Immature natural killer cell (primary cell): ENCODE results near the gene ENHO. TPM values are rescaled to one million over a fixed set of nuclear protein-coding genes. Genes with fewer than 3 reads are reported as not detected.
"Not testable (repeated sequence)": the region's sequence is repeated elsewhere in the genome, so short reads cannot be mapped to it uniquely, and the experiment has no call there.

ENCODE experiments used
- DNase-seq, 3 donors: peaks; one replicate each; pipeline ENCODE4 v3.0.0; 2022; ENCODE audit warnings: mixed read lengths in 1 of 3
- H3K27ac Mint-ChIP-seq, 6 donors: one replicate each; pipeline ENCODE4 v1.8.0; 2020; ENCODE audit warnings: mixed read lengths in 6 of 6, mild to moderate bottlenecking in 5 of 6, inconsistent platforms in 4 of 6, moderate library complexity in 3 of 6
- H3K27me3 Mint-ChIP-seq, 3 donors: one replicate each; pipeline ENCODE4 v1.8.0; 2020 to 2021; ENCODE audit warnings: low read depth in 3 of 3, mild to moderate bottlenecking in 3 of 3, mixed read lengths in 3 of 3, moderate library complexity in 3 of 3, inconsistent platforms in 1 of 3
- H3K36me3 Mint-ChIP-seq, 3 donors: one replicate each; pipeline ENCODE4 v1.8.0; 2020; ENCODE audit warnings: mixed read lengths in 3 of 3, inconsistent platforms in 2 of 3, mild to moderate bottlenecking in 2 of 3
- H3K4me1 Mint-ChIP-seq, 2 donors: one replicate each; pipeline ENCODE4 v1.8.0; 2020; ENCODE audit warnings: inconsistent platforms in 2 of 2, mild to moderate bottlenecking in 2 of 2, mixed read lengths in 2 of 2, moderate library complexity in 1 of 2
- H3K4me3 Mint-ChIP-seq, 5 donors: one replicate each; pipeline ENCODE4 v1.8.0; 2020; ENCODE audit warnings: mild to moderate bottlenecking in 5 of 5, mixed read lengths in 5 of 5, inconsistent platforms in 3 of 5, moderate library complexity in 3 of 5
- H3K9me3 Mint-ChIP-seq, 6 donors: one replicate each; pipeline ENCODE4 v1.8.0; 2020; ENCODE audit warnings: mild to moderate bottlenecking in 6 of 6, mixed read lengths in 6 of 6, inconsistent platforms in 4 of 6, moderate library complexity in 3 of 6
- polyA plus RNA-seq, 3 donors: library from polyadenylated mRNA; unstranded; fragments of 300-500 nt; fragmentation: Illumina TruSeq; gene quantifications; one replicate each; pipeline ENCODE4 v1.2.3, GENCODE V29; 2021

Gene ENHO
- polyA plus RNA-seq, 3 donors from 2014 or later: 1.00 to 11.3 (median 9.2) TPM

- DNase-seq: no peak
- no peak overlapping the region for H3K4me3 Mint-ChIP-seq
- H3K9me3 Mint-ChIP-seq: no peaks in the 10 kb centered on the region
- H3K27me3 Mint-ChIP-seq: peaks cover 3 to 6% (median 4%) of the 10 kb centered on the region in 3 donors
- no peak overlapping the region for H3K27ac Mint-ChIP-seq
- no peaks in the 10 kb centered on the region for H3K4me1 Mint-ChIP-seq
- no peaks in the 10 kb centered on the region for H3K36me3 Mint-ChIP-seq
These were observed 38.1 kb downstream of the ENHO start for GRCh38 chr9:34484678-34485077.

- not testable (repeated sequence) for DNase-seq, H3K27ac Mint-ChIP-seq, H3K9me3 Mint-ChIP-seq, H3K4me1 Mint-ChIP-seq, H3K36me3 Mint-ChIP-seq, H3K4me3 Mint-ChIP-seq, H3K27me3 Mint-ChIP-seq
These were observed 40.0 kb downstream of the ENHO start for GRCh38 chr9:34482746-34483145.

GRCh38 chr9:34481620-34482019 is 41.2 kb downstream of the ENHO start:
- H3K36me3 Mint-ChIP-seq, DNase-seq, H3K4me1 Mint-ChIP-seq, H3K27ac Mint-ChIP-seq, H3K9me3 Mint-ChIP-seq, H3K27me3 Mint-ChIP-seq, H3K4me3 Mint-ChIP-seq: not testable (repeated sequence)

- Mint-ChIP-seq H3K4me3 (no peak overlapping the region), H3K27me3 (peaks cover 1 to 8% (median 4%) of the 10 kb centered on the region in 3 donors), H3K9me3 (peaks cover 0 to 3% (median 0%) of the 10 kb centered on the region in 6 donors), H3K4me1 (no peaks in the 10 kb centered on the region), H3K27ac (no peak overlapping the region), H3K36me3 (peaks cover 0 to 2% (median 0%) of the 10 kb centered on the region in 3 donors)
- DNase-seq: no peak
These were observed 43.3 kb downstream of the ENHO start for GRCh38 chr9:34479431-34479866.

GRCh38 chr9:34477541-34477940 is 45.2 kb downstream of the ENHO start:
- no peak overlapping the region for H3K4me3 Mint-ChIP-seq
- no peaks in the 10 kb centered on the region for H3K4me1 Mint-ChIP-seq
- peaks cover 0 to 3% (median 0%) of the 10 kb centered on the region in 6 donors for H3K9me3 Mint-ChIP-seq
- DNase-seq: no peak
- no peak overlapping the region for H3K27ac Mint-ChIP-seq
- peaks cover 0 to 11% (median 6%) of the 10 kb centered on the region in 3 donors for H3K27me3 Mint-ChIP-seq
- H3K36me3 Mint-ChIP-seq: peaks cover 0 to 2% (median 0%) of the 10 kb centered on the region in 3 donors

- H3K9me3 Mint-ChIP-seq: peaks cover 0 to 3% (median 0%) of the 10 kb centered on the region in 6 donors
- H3K4me3 Mint-ChIP-seq: no peak overlapping the region
- H3K27me3 Mint-ChIP-seq: peaks cover 1 to 14% (median 10%) of the 10 kb centered on the region in 3 donors
- no peak for DNase-seq
- peaks cover 0 to 2% (median 0%) of the 10 kb centered on the region in 3 donors for H3K36me3 Mint-ChIP-seq
- H3K27ac Mint-ChIP-seq: no peak overlapping the region
- no peaks in the 10 kb centered on the region for H3K4me1 Mint-ChIP-seq
These were observed 47.7 kb downstream of the ENHO start for GRCh38 chr9:34475097-34475496.

Other genes with a start within 250 kb of the ENHO start
- under 1 TPM in 1 of 3 donors, not detected in 2; 0.25 TPM for gene KIF24, start 193.7 kb downstream of the ENHO start, polyA plus RNA-seq
- 10 to 100 TPM; 24.3 to 35.4 (median 27.6) TPM for gene NUDT2, start 193.4 kb downstream of the ENHO start, polyA plus RNA-seq
- gene MYORG, start 146.1 kb downstream of the ENHO start, polyA plus RNA-seq: under 1 TPM in 2 of 3 donors, not detected in 1; 0.30 to 0.69 TPM
- gene FAM219A, start 64.4 kb downstream of the ENHO start, polyA plus RNA-seq: 1 to 10 TPM in 2 of 3 donors, under 1 TPM in 1; 0.25 to 2.6 (median 1.6) TPM
- not detected for gene DNAI1, start 64.2 kb downstream of the ENHO start, polyA plus RNA-seq
- not detected for gene CNTFR, start 66.7 kb upstream of the ENHO start, polyA plus RNA-seq
- 10 to 100 TPM; 42.3 to 52.0 (median 43.4) TPM for gene RPP25L, start 89.1 kb upstream of the ENHO start, polyA plus RNA-seq
- 100 to 1,000 TPM; 201 to 315 (median 268) TPM for gene DCTN3, start 97.5 kb upstream of the ENHO start, polyA plus RNA-seq
- gene ARID3C, start 106.1 kb upstream of the ENHO start, polyA plus RNA-seq: not detected
- 100 to 1,000 TPM in 1 of 3 donors, 10 to 100 TPM in 2; 75.8 to 135 (median 85.2) TPM for gene SIGMAR1, start 114.8 kb upstream of the ENHO start, polyA plus RNA-seq
- 10 to 100 TPM; 43.7 to 61.2 (median 47.3) TPM for gene GALT, start 123.7 kb upstream of the ENHO start, polyA plus RNA-seq
- 10 to 100 TPM in 1 of 3 donors, 1 to 10 TPM in 2; 2.9 to 14.0 (median 5.0) TPM for gene IL11RA, start 129.2 kb upstream of the ENHO start, polyA plus RNA-seq
- gene CCL27, start 139.7 kb upstream of the ENHO start, polyA plus RNA-seq: not detected
- gene CCL19, start 168.3 kb upstream of the ENHO start, polyA plus RNA-seq: not detected
- gene CCL21, start 187.1 kb upstream of the ENHO start, polyA plus RNA-seq: not detected